ENCODE results near the gene PTTG1IP.

The PTTG1IP gene

DNA sequence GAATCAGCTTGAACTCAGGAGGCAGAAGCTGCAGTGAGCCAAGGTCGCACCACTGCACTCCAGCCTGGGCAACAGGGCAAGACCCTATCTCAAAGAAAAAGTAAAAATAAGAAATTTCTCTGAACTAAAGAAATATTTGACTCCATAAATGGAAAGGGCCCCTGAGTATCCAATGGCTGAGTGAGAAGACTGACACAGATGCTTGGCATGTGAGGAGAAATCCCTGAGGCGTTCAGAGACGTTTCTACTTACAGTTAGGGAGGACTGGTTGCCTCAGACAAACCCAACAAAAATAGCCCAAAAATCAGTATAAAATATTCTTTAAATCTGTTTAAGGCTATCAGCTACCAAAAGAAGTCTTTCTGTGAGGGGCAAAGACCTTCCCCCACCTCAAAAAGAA is 52.6 kb downstream of the PTTG1IP start:
- DNase-seq (ENCODE audit: low read depth), result no peak

- no peak for DNase-seq (ENCODE audit: low read depth)
Observed at GRCh38 chr21:44819283-44820243, 53.9 kb downstream of the PTTG1IP start.

DNA sequence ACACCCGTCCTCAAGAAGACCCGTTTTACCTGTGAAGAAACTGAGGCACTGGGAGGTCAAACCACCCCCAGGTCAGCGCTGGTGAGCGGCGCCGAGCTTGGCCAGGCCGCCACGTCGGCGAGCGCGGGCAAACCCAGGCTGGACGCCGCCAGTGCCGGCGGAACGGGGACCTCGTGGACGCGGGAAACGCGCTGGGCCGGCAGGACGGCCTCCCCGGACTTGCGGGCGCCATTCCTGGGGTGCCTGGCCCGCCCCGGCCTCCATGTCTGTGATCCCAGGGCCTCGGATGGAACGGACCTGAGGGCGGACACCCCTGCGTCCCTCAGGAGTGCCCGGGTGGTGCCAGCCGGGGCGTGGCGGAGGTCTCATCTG is 54.9 kb downstream of the PTTG1IP start:
- no peak for DNase-seq (ENCODE audit: low read depth)

- peak; percentile 75 for DNase-seq (ENCODE audit: low read depth)
Observed at GRCh38 chr21:44817914-44818639, 55.4 kb downstream of the PTTG1IP start, which contains the start of gene SUMO3. SUMO3 (minus strand) TSS chr21:44818062; CDS start chr21:44817968, 94 bp downstream.

- peak; percentile 88 for DNase-seq (ENCODE audit: low read depth)
Observed at GRCh38 chr21:44817506-44817880, 56.0 kb downstream of the PTTG1IP start.

GRCh38 chr21:44816761-44817505 is 56.6 kb downstream of the PTTG1IP start:
- DNase-seq (ENCODE audit: low read depth), result no peak

GRCh38 chr21:44815852-44816628 is 57.5 kb downstream of the PTTG1IP start:
- no peak for DNase-seq (ENCODE audit: low read depth)

DNA sequence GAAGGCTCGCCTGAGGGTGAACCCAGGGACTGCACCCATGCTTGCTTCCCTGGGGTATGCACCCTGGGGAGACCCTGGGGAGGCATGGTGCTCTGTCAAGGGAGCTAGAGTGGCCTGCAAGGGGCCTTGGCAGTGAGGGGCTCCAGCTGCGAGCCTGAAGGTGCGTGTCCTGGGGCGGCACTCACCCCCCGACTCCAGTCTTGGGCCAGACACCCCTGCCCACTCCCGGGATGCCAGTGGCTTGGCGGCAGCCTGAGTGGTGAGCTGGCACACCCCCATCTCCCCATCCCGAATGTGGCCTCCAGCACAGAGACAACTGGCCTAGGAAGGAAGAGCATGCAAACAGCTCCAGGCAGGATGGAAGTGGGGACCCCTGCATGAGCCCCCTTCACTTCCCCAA is 58.3 kb downstream of the PTTG1IP start:
- no peak for DNase-seq (ENCODE audit: low read depth)

- no peak for DNase-seq (ENCODE audit: low read depth)
Observed at GRCh38 chr21:44814498-44815023, 58.9 kb downstream of the PTTG1IP start.

DNA sequence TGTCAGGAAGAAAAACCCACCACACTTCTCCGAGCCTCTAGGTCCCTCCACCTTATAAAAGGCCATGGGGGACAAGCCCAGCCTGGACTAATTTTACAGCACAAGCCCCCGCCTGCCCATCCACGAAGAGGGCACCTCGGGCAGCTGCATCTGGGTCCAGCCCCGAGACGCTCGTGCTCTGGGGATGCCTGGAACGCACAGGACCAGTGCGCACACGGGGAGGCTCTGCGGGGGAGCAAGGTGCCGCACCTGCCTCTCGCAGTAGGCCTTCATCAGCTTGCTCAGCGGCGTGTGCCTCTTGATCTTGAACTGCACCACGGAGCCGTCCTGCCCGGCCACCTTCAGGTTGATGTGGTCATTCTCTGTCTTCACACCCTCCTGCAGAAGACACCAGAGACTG is 59.8 kb downstream of the PTTG1IP start:
- no peak for DNase-seq (ENCODE audit: low read depth)

DNA sequence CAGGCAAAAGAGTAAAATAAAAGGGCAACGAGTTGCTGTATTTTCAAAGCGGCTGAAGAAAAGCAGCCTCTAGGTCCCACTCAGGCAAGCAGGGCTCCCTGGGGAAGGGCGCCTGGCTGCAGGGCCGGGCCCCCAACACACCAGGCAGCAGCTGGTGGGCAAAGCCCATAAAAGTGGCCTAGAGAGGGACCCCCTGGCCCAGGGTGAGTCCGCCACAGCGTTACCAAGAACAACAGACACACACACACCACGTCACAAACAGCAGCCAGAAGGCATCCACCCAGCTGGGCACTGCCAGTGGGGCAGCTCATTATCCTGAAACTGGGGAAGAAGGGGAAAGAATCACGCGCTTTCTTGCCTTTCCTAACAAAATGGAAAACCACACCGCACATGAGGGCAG is 60.3 kb downstream of the PTTG1IP start:
- no peak for DNase-seq (ENCODE audit: low read depth)

DNA sequence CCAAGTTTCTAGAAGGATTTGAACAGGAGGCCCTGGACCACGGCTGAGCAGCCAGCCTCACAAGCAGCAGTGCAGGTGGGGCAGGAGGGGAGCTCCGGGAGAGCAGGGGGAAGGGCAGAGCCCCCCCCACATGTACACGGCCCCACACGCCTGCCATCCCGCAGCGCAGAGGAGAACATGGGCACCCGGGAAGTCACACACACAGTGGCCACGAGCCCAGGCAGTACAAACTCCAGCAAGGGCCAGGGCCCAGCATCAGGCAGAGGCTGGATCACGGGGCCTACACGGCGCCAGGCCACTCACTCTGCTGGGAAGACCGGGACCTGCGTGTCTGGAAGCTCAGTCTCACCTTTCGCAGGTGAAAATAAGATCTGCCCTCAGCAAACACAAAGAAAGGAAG is 60.9 kb downstream of the PTTG1IP start:
- DNase-seq (ENCODE audit: low read depth), result no peak

GRCh38 chr21:44810779-44811178 is 62.7 kb downstream of the PTTG1IP start:
- no peak for DNase-seq (ENCODE audit: low read depth)

GRCh38 chr21:44805859-44806258 is 67.6 kb downstream of the PTTG1IP start:
- no peak for DNase-seq (ENCODE audit: low read depth)

DNA sequence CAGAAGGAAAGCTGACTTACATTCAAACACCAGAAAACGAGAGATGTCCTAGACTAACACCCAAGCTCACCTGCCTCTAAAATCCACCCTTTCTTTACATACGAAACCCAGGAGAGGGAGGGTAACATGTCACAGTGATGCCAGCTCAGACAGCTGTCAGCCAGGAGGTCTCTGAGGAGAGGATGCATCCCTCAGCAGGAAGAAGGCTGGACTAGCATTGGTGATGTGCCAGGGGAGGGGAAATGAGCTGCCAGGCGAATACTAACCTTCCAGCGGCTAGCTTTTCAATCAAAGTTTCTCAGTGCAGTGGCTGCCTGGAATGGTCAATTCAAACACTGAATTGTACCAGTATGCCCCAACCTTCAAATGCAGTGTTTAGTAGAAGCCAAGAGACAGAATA is 68.3 kb downstream of the PTTG1IP start:
- DNase-seq (ENCODE audit: low read depth), result no peak

GRCh38 chr21:44804762-44805161 is 68.7 kb downstream of the PTTG1IP start:
- DNase-seq (ENCODE audit: low read depth), result no peak

- no peak for DNase-seq (ENCODE audit: low read depth)
Observed at GRCh38 chr21:44803651-44804050, 69.8 kb downstream of the PTTG1IP start.

DNA sequence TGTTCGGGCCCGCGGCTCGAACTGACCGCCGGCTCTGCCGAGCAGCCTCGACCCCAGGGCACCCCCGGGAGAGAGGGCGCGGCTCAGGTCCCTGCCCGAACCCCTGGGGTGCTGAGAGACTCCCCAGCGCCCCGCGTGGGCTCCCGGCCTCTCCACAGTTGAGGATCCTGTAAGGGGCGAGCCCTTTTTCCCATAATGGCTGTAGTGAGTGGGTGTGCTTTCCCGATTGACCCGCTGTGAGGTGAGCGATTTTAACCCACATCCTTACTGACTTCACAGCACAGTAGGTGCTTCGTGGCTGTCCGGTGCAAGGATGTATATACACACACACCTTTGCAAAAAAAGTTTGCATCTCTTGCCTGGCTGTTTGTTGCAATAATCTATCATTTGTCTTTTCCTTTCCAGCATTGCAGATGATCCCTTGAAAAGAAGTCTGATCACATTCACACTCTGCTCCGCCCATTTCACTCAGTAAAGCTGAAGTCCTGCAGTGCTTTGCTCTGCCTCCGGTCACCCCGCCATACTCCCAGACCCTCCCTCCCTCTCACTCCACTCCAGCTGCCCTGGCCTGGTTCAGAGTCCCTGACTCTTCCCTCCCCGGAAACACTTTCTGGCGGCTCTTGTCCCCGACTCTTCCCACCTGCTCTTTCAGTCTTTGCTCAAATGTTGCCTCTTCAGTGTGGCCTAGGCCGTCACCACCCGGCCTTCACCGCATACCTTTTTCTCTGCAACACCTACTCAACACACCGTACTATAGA is 70.9 kb downstream of the PTTG1IP start:
- DNase-seq (ENCODE audit: low read depth), result no peak

DNA sequence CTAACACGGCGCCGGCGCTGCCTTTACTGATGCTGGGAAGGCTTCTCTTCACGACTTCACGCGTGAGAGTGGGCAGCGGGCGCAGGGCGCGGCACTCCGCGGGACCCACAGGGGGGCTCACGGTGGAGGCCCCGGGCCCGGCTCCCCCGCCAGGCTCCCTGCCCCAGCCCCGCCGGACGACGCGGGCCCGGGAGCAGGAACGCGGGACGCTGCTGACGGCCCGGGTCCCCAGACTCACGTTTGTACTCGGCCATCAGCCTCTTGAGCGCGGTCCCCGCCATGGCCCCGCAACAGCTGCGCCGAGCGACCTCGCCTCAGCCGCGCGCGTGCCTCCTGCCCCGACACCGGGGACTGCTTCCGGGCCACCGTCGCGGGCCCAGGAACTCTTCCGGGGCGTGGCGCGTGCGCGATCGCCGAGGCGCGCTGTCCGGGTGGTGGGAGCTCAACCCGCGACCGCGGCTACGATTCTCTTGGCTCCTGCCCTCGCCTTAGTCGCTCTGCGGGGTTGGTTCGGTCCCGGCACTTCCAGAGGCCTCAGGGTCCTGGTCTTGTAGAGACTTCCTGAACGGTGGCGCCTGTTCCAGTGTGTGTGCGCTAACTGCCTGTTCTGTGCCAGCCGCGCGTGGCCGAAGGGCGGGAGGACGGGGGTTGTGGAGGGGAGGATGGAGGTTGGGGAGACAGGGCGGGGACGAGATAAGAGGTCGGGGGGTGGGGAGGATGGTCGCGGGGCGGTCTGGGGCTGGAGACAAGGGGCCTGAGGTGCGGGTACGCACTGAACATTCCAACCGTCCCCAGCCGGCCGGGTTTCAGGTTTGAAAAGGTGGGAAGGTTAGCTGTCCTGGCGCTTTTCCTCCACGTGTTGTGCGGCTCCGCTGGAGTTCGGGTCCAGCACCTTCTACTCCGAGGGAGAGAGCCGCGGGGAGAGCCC is 71.8 kb downstream of the PTTG1IP start, which contains the start of gene UBE2G2:
UBE2G2 (minus strand) TSS at position 353 of the 928 bp plus-strand sequence; CDS start at position 281, 72 bp downstream.
- peak; percentile 76 for DNase-seq (ENCODE audit: low read depth)
